Coronary artery (tissue), 2 donors: ENCODE results near the gene CDPF1.
A peak's percentile ranks its signal among the peaks of the same experiment; 100 is the strongest.

ENCODE experiments used
- DNase-seq: peaks from one replicate; pipeline ENCODE4 v3.0.0-alpha.2; 2017; ENCODE audit warnings: low spot score
- H3K27ac ChIP-seq, 2 donors: fragments of 200-600 bp; sonication (generic); one replicate each; pipeline ENCODE4 v1.5.1; 2016 to 2019
- H3K4me3 ChIP-seq: fragments of 200-600 bp; sonication (generic); 2 replicates; pipeline ENCODE4 v1.5.1; 2016; ENCODE audit warnings: mild to moderate bottlenecking, moderate library complexity
- CTCF ChIP-seq: fragments of 200-600 bp; sonication (generic); IDR thresholded peaks from one replicate; pipeline ENCODE4 v1.5.1; 2019; ENCODE audit warnings: antibody characterized with exemption

The CDPF1 gene

GRCh38 chr22:46247443-46247975, 2.6 kb downstream of the CDPF1 start:
- no peak for DNase-seq
- Histone ChIP-seq H3K4me3 (no peak overlapping the region), H3K27ac (no peak overlapping the region)
- TF ChIP-seq CTCF, result no peak

GRCh38 chr22:46246178-46246577, 3.9 kb downstream of the CDPF1 start:
- no peak for TF ChIP-seq CTCF
- no peak for DNase-seq
- Histone ChIP-seq H3K4me3 (no peak overlapping the region), H3K27ac (no peak overlapping the region)

GRCh38 chr22:46245511-46245910, 4.6 kb downstream of the CDPF1 start:
- DNase-seq, result no peak
- Histone ChIP-seq H3K27ac (peak overlapping the region in 1 of 2 donors; percentile 11), H3K4me3 (no peak overlapping the region)
- TF ChIP-seq CTCF, result no peak

GRCh38 chr22:46244771-46245170, 5.3 kb downstream of the CDPF1 start:
- no peak for TF ChIP-seq CTCF
- Histone ChIP-seq H3K4me3 (no peak overlapping the region), H3K27ac (no peak overlapping the region)
- DNase-seq, result no peak

- Histone ChIP-seq H3K4me3 (no peak overlapping the region), H3K27ac (no peak overlapping the region)
- no peak for DNase-seq
- no peak for TF ChIP-seq CTCF
These were observed 8.0 kb downstream of the CDPF1 start for GRCh38 chr22:46242076-46242475.

- H3K27ac ChIP-seq, result no peak overlapping the region
These were observed 8.6 kb downstream of the CDPF1 start for GRCh38 chr22:46241396-46242007.

More at GRCh38 chr22:46241396-46242007, 8.6 kb downstream of the CDPF1 start:
- no peak overlapping the region for H3K4me3 ChIP-seq
- TF ChIP-seq CTCF, result no peak
- no peak for DNase-seq
